ENCODE measurements around the gene FLNB.

DNA sequence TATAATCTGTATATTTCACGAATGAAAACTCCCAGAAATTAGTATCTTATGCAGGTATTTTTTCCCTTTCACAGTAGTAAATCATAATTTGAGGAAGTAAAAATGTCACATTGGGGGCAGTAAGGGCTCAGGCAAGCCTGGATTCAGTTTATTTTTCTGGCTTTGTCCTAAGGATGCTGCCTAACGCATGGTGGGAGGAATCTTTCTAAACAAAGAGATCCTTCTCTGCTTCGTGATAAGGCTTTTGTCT is 166.9 kb downstream of the FLNB start:
- TF ChIP-seq, protein P1, sequence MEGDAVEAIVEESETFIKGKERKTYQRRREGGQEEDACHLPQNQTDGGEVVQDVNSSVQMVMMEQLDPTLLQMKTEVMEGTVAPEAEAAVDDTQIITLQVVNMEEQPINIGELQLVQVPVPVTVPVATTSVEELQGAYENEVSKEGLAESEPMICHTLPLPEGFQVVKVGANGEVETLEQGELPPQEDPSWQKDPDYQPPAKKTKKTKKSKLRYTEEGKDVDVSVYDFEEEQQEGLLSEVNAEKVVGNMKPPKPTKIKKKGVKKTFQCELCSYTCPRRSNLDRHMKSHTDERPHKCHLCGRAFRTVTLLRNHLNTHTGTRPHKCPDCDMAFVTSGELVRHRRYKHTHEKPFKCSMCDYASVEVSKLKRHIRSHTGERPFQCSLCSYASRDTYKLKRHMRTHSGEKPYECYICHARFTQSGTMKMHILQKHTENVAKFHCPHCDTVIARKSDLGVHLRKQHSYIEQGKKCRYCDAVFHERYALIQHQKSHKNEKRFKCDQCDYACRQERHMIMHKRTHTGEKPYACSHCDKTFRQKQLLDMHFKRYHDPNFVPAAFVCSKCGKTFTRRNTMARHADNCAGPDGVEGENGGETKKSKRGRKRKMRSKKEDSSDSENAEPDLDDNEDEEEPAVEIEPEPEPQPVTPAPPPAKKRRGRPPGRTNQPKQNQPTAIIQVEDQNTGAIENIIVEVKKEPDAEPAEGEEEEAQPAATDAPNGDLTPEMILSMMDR (IDR thresholded peaks at IDR 0.05), result no peak
- TF ChIP-seq POLR2A (IDR thresholded peaks at IDR 0.05), result no peak
- TF ChIP-seq POLR2AphosphoS5 (IDR thresholded peaks at IDR 0.05), result no peak

All from prostate gland (tissue), 2 donors.